HepG2 (cell line): ENCODE results near the gene PTGIS. TPM values are rescaled to one million over a fixed set of nuclear protein-coding genes. Genes with fewer than 3 reads are reported as not detected.

Experiments
- HOMEZ ChIP-seq: IDR thresholded peaks from 2 replicates; pipeline ENCODE4 v1.6.1; 2016; ENCODE audit warnings: low read depth
- HOXA3 ChIP-seq: sonication (generic); formaldehyde crosslinking; IDR thresholded peaks from 2 replicates; pipeline ENCODE4 v1.5.0; 2020; ENCODE audit warnings: missing genetic modification reagents
- IKZF1 ChIP-seq: fragments of 450-650 bp; IDR thresholded peaks from 2 replicates; pipeline ENCODE4 v1.7.1; 2016
- NR0B2 ChIP-seq: sonication (generic); formaldehyde crosslinking; IDR thresholded peaks from 2 replicates; pipeline ENCODE4 v1.4.0; 2020; ENCODE audit warnings: mild to moderate bottlenecking, missing genetic modification reagents
- STAT5B ChIP-seq: sonication (generic); formaldehyde crosslinking; IDR thresholded peaks from 2 replicates; pipeline ENCODE4 v1.4.0; 2020; ENCODE audit warnings: missing genetic modification reagents
- TGIF2 ChIP-seq: IDR thresholded peaks from 2 replicates; pipeline ENCODE4 v1.6.1; 2016; ENCODE audit warnings: control low read depth, missing compliant biosample characterization
- ZBTB25 ChIP-seq: IDR thresholded peaks from 2 replicates; pipeline ENCODE4 v1.6.1; 2018; ENCODE audit warnings: missing genetic modification reagents
- ZFYVE20 ChIP-seq: sonication (generic); formaldehyde crosslinking; IDR thresholded peaks from 2 replicates; pipeline ENCODE4 v1.8.0; 2023; ENCODE audit warnings: low read depth, mild to moderate bottlenecking, moderate library complexity, missing genetic modification reagents, borderline replicate concordance
- ZNF329 ChIP-seq: sonication (generic); formaldehyde crosslinking; IDR thresholded peaks from 2 replicates; pipeline ENCODE4 v1.9.0; 2021; ENCODE audit warnings: low read depth, mild to moderate bottlenecking, missing genetic modification reagents
- ZNF512 ChIP-seq: sonication (generic); formaldehyde crosslinking; IDR thresholded peaks from 2 replicates; pipeline ENCODE4 v1.4.0; 2020; ENCODE audit warnings: mild to moderate bottlenecking, missing genetic modification reagents
- ZNF543 ChIP-seq: sonication (generic); formaldehyde crosslinking; IDR thresholded peaks from 2 replicates; pipeline ENCODE4 v1.4.0; 2020; ENCODE audit warnings: mild to moderate bottlenecking, missing genetic modification reagents
- ZNF609 ChIP-seq: sonication (generic); formaldehyde crosslinking; IDR thresholded peaks from 2 replicates; pipeline ENCODE4 v1.4.0; 2020; ENCODE audit warnings: mild to moderate bottlenecking, missing genetic modification reagents, borderline replicate concordance
- ZNF883 ChIP-seq: sonication (generic); formaldehyde crosslinking; IDR thresholded peaks from 2 replicates; pipeline ENCODE4 v1.5.1; 2020; ENCODE audit warnings: mild to moderate bottlenecking, missing genetic modification reagents; ENCODE audit errors: not compliant biosample characterization
- polyA plus RNA-seq, 8 experiments: library from polyadenylated mRNA; depleted of rRNA in 3 of 8; stranded (reverse) in 7 of 8; unstranded in 1 of 8; fragments of >200 nt; fragmentation: Illumina TruSeq in 4 of 8; extraction: Trizol in 4 of 8; gene quantifications; 2 replicates each; pipeline versions ENCODE4 v1.2.1 to v1.2.3, GENCODE V29; 2011 to 2016; ENCODE audit warnings: low read depth in 4 of 8, missing spikeins in 1 of 8, mixed read lengths in 1 of 8; ENCODE audit not compliant: insufficient read depth in 1 of 8
- total RNA-seq, 5 experiments: library from RNA; depleted of rRNA; stranded (reverse); fragments of >200 nt; fragmentation: Illumina TruSeq; extraction: Trizol; gene quantifications; 2 replicates each; pipeline ENCODE4 v1.2.3, GENCODE V29; 2016; ENCODE audit warnings: low read depth in 1 of 5

Gene PTGIS
- total and polyA plus RNA-seq, 2 of the 13 experiments (the other 11 are each of a cell fraction or from before 2014, with no cell fraction given), result not detected

GRCh38 chr20:49612127-49612738, 44.3 kb upstream of the PTGIS start (continued):
- TF ChIP-seq NR0B2 (CRISPR knock-in tag) (peak; percentile 56; the same call in 1 of the 2 replicates), TGIF2 (CRISPR knock-in tag) (peak; percentile 89; the same call in 1 of the 2 replicates), ZNF543 (CRISPR knock-in tag) (peak; percentile 71; the same call in 1 of the 2 replicates), ZNF329 (no peak), ZFYVE20 (no peak), ZNF512 (CRISPR knock-in tag) (no peak), ZNF883 (peak; percentile 69), ZBTB25 (CRISPR knock-in tag) (peak; percentile 57), HOXA3 (peak; percentile 42), IKZF1 (no peak), HOMEZ (peak; percentile 98), ZNF609 (no peak), STAT5B (CRISPR knock-in tag) (no peak)
